Measurements from ENCODE around the gene RPRML. TPM values are rescaled to one million over a fixed set of nuclear protein-coding genes. Genes with fewer than 3 reads are reported as not detected.

Gene RPRML
- total and polyA plus RNA-seq, 2 donors (not counting 1 experiment from before 2014, with no cell fraction given), result 0.89 TPM; not detected in 1

DNA sequence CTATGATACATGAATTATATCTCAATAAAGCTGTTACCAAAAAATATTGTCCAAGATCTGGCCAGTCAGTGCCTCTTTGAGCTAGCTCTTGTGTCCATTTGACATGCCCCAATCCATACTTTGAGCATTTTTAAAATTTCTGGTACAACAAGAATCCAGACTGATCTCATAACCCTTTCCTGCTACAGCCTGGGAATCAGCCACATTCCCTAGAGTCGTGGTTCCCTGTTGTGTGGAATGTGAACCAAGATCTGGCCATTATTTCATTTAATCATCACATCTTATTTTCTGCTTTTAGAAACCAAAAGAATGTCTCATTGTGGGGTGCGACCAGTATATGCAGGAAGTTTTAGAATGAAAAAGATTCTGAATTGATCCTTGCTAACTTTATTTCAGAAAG is 34.3 kb upstream of the RPRML start:
- ChIA-PET CTCF (interaction anchor here (1.4 kb wide), 1 partner anchor 71 kb away, joined by 6 read pairs; no protein-coding TSS in a partner anchor), POLR2A (no interaction called here)
- H3K9me3 Mint-ChIP-seq (ENCODE audit: insufficient read depth), result no peaks in the 10 kb centered on the region
- Histone ChIP-seq H3K4me2 (replicated peaks; ENCODE audit: low read depth, low read length, poor library complexity, severe bottlenecking) (no peak overlapping the region), H3K9ac (ENCODE audit: low read length) (no peak overlapping the region), H3K4me3 (ENCODE audit: control extremely low read depth in 1 of 5, extremely low read depth in 1 of 5, insufficient read depth in 1 of 5, low read depth in 2 of 5, low read length in 4 of 5) (no peak overlapping the region), H3K27me3 (replicated peaks in 1 of 4; ENCODE audit: control extremely low read depth in 1 of 4, control insufficient read depth in 3 of 4, insufficient read depth in 4 of 4, low read length in 3 of 4) (no peaks in the 10 kb centered on the region), H2AFZ (ENCODE audit: insufficient read depth, low read depth, low read length, poor library complexity, severe bottlenecking) (no peak overlapping the region), H3K9me3 (ENCODE audit: control extremely low read depth in 1 of 3, control insufficient read depth in 2 of 3, insufficient read depth in 1 of 3, low read length in 2 of 3) (no peaks in the 10 kb centered on the region), H3K79me2 (ENCODE audit: control insufficient read depth, insufficient read depth, low read length) (no peaks in the 10 kb centered on the region), H3K4me1 (ENCODE audit: control insufficient read depth in 2 of 2, insufficient read depth in 2 of 2, low read length in 2 of 2) (peaks cover 3 to 8% of the 10 kb centered on the region in 2 donors), H4K20me1 (ENCODE audit: control insufficient read depth, insufficient read depth, low read length, poor library complexity, severe bottlenecking) (no peaks in the 10 kb centered on the region), H3K27ac (ENCODE audit: low read length in 2 of 2) (no peak overlapping the region), H3K36me3 (replicated peaks in 1 of 2; ENCODE audit: control extremely low read depth in 1 of 2, control insufficient read depth in 1 of 2, extremely low read depth in 1 of 2, insufficient read depth in 2 of 2, low read length in 1 of 2) (no peaks in the 10 kb centered on the region)
- H3K4me1 Mint-ChIP-seq, result peaks cover 17% of the 10 kb centered on the region
- no peak overlapping the region for H3K27ac Mint-ChIP-seq
- no peak for DNase-seq
- no CpG with 5 or more reads among the region's 2 CpGs for WGBS (ENCODE audit: insufficient coverage)
- no peak for TF ChIP-seq EZH2 (IDR thresholded peaks at IDR 0.05; ENCODE audit: borderline replicate concordance, insufficient read depth, low read depth, low read length, poor library complexity, severe bottlenecking)
- TF ChIP-seq, protein P1, sequence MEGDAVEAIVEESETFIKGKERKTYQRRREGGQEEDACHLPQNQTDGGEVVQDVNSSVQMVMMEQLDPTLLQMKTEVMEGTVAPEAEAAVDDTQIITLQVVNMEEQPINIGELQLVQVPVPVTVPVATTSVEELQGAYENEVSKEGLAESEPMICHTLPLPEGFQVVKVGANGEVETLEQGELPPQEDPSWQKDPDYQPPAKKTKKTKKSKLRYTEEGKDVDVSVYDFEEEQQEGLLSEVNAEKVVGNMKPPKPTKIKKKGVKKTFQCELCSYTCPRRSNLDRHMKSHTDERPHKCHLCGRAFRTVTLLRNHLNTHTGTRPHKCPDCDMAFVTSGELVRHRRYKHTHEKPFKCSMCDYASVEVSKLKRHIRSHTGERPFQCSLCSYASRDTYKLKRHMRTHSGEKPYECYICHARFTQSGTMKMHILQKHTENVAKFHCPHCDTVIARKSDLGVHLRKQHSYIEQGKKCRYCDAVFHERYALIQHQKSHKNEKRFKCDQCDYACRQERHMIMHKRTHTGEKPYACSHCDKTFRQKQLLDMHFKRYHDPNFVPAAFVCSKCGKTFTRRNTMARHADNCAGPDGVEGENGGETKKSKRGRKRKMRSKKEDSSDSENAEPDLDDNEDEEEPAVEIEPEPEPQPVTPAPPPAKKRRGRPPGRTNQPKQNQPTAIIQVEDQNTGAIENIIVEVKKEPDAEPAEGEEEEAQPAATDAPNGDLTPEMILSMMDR (IDR thresholded peaks at IDR 0.05), result no peak
- intact Hi-C loops (cut with micrococcal nuclease), result no loop called here
- H3K27me3 Mint-ChIP-seq, result no peaks in the 10 kb centered on the region
- no peak for ATAC-seq (ENCODE audit: low read depth)
- no peak overlapping the region for H3K4me3 Mint-ChIP-seq

DNA sequence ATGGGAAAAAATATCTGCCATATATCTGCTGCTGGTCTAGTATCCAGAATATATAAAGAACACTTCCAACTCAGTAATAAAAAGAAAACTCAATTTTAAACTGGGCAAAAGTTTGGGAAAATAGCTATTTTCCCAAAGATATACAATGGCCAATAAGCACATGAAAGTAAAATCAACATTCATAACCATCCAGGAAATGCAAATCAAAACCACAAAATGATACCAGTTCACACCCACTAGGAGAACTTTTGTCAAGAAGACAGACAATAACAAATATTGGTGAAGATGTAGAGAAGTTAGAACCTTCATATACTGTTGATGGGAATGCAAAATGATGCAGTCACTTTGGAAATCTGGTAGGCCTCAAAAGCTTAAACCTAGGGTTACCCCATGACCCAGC is 33.4 kb upstream of the RPRML start:
- H3K9ac ChIP-seq (ENCODE audit: low read length), result no peak overlapping the region
- CTCF ChIA-PET, result no interaction called here

More for the DNA sequence above, 33.4 kb upstream of the RPRML start:
- Mint-ChIP-seq H3K27ac (no peak overlapping the region), H3K9me3 (ENCODE audit: insufficient read depth) (no peaks in the 10 kb centered on the region), H3K4me3 (no peak overlapping the region), H3K27me3 (no peaks in the 10 kb centered on the region), H3K4me1 (peaks cover 17% of the 10 kb centered on the region)
- DNase-seq, result no peak
- Histone ChIP-seq H3K36me3 (replicated peaks in 1 of 2; ENCODE audit: control extremely low read depth in 1 of 2, control insufficient read depth in 1 of 2, extremely low read depth in 1 of 2, insufficient read depth in 2 of 2, low read length in 1 of 2) (no peaks in the 10 kb centered on the region), H4K20me1 (ENCODE audit: control insufficient read depth, insufficient read depth, low read length, poor library complexity, severe bottlenecking) (no peaks in the 10 kb centered on the region), H3K4me2 (replicated peaks; ENCODE audit: low read depth, low read length, poor library complexity, severe bottlenecking) (no peak overlapping the region), H3K27me3 (replicated peaks in 1 of 4; ENCODE audit: control extremely low read depth in 1 of 4, control insufficient read depth in 3 of 4, insufficient read depth in 4 of 4, low read length in 3 of 4) (no peaks in the 10 kb centered on the region), H3K4me3 (ENCODE audit: control extremely low read depth in 1 of 5, extremely low read depth in 1 of 5, insufficient read depth in 1 of 5, low read depth in 2 of 5, low read length in 4 of 5) (no peak overlapping the region), H3K27ac (ENCODE audit: low read length in 2 of 2) (no peak overlapping the region), H2AFZ (ENCODE audit: insufficient read depth, low read depth, low read length, poor library complexity, severe bottlenecking) (no peak overlapping the region), H3K9me3 (ENCODE audit: control extremely low read depth in 1 of 3, control insufficient read depth in 2 of 3, insufficient read depth in 1 of 3, low read length in 2 of 3) (no peaks in the 10 kb centered on the region), H3K4me1 (ENCODE audit: control insufficient read depth in 2 of 2, insufficient read depth in 2 of 2, low read length in 2 of 2) (peaks cover 3 to 8% of the 10 kb centered on the region in 2 donors), H3K79me2 (ENCODE audit: control insufficient read depth, insufficient read depth, low read length) (no peaks in the 10 kb centered on the region)
- intact Hi-C loops (cut with micrococcal nuclease), result no loop called here
- POLR2A ChIA-PET, result no interaction called here
- TF ChIP-seq EZH2 (IDR thresholded peaks at IDR 0.05; ENCODE audit: borderline replicate concordance, insufficient read depth, low read depth, low read length, poor library complexity, severe bottlenecking), result no peak
- TF ChIP-seq, protein P1 (IDR thresholded peaks at IDR 0.05), result no peak
- no peak for ATAC-seq (ENCODE audit: low read depth)

Data from B cell (primary cell).